Stimulated activated CD8-positive, alpha-beta memory T cell treated with anti-CD3 and anti-CD28 coated beads, Interleukin-2, amount 100 ng/mL, for 1 hour (primary cell): ENCODE results near the gene MGAT5.

Source experiments
- DNase-seq, 2 donors: peaks; one replicate each; pipeline ENCODE4 v3.0.0-alpha.2; 2020; ENCODE audit warnings: low read depth in 2 of 2

MGAT5 gene

DNA sequence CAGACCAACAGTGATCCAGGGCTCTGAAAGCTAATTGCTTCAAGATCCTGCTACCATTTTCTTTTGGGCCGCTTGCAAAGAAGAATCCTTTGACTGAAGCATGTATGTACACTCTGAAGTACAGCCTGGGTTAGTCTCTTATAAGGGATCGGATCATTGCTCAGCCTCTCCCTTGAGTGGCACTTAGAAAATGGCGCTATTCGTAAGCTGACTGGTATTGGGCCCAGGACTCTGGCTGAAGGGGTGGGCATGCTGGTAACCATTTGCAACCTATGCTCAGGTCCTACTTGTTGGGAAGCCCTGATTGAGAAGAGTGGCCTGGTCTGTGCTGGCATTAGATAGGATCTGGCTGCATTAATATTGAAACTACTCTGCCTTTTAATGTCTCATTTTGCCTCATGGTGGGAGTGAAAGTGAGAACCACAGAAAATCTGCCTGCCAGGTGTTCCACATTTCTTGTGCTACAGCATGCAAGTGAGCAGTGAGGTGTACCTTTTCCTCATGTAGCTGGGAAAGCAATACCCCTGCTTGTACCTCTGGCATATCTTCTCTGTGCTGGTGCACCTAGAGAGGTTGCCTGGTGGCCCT, 661 bp upstream of the MGAT5 start:
- no peak for DNase-seq

DNA sequence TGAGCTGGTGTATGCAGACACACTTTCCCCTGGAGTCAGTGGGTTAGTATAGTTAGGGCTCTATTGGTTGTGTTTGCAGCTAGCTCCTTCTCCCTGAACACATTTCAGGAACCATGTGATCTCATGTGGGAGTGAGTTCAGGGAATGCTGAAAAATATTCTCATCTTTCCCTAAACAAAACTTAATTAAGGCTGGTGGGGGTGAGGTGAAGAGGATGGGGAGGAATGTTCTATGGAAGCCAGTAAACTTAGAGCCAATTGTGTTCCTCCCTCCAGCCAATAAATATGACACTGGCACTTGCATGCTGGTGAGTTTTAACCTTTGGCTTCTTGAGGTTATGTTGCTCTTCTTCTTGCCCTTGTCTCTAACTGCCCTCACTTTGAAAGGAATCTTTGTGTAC, 952 bp downstream of the MGAT5 start:
- no peak for DNase-seq

DNA sequence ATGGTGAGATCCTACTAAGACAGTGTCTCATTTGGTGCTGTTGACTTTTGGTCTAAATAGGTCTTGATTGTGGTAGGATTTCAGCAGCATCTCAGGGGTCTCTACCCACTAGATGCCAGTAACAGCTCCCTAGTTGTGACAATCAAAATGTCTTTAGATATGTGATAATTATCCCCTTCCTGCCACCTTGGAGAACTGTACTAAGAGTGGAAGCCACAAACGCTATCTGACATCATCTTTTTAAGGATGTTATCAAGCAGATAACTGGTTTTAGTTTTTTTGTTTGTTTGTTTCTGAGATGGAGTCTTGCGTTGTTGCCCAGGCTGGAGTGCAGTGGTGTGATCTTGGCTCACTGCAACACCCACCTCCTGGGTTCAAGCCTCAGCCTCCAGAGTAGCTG, 3.1 kb downstream of the MGAT5 start:
- no peak for DNase-seq

DNA sequence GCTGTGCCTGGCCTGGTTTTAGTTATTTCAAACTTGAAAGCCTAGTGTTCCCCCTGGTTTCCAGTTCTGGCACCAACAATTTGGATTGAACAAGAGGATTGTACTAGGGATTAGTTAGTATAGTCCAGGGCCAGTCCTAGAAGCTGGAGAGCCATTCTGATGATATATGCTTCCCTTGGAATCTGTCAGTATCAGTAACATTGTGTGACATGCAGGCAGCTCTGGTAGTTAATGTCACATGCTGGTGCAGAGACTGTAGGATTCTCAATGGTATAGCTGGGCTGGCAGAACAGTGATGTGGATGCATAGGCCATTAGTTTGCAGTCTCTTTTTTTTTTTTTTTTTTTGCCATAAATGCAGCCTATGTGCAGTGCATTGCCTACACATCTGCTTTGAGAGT, 3.6 kb downstream of the MGAT5 start:
- no peak for DNase-seq

DNA sequence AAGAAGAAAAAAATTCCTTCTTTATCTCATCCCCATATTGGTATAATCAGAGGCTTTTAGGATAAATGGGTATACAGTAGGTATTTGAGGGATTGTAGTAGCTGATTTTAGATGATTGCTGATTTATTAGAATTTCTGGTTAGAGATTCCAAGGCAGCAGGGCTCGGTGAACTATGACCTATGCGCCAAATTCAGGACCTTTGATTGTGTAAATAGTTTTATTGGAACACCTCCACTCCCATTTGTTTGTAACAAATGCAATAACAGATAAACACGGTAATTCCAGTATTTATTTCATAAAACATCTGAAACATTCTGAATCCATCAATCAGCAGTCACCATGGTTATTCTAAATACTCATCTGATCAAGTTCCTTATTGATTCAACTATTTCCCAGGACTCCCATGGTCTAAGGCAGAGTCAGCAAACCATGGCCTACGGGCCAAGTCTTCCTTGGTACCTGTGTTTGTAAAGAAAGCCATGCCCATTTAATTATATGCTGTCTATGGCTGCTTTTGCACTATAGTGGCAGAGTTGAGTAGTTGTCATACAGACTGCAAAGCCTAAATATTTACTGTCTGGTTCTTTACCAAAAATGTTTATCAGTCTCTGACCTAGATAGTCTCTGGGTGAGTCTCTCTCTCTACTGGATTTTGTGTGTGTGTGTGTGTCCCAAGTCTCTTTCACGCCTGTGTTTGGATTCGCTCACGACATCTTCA, 4.3 kb downstream of the MGAT5 start:
- no peak for DNase-seq

DNA sequence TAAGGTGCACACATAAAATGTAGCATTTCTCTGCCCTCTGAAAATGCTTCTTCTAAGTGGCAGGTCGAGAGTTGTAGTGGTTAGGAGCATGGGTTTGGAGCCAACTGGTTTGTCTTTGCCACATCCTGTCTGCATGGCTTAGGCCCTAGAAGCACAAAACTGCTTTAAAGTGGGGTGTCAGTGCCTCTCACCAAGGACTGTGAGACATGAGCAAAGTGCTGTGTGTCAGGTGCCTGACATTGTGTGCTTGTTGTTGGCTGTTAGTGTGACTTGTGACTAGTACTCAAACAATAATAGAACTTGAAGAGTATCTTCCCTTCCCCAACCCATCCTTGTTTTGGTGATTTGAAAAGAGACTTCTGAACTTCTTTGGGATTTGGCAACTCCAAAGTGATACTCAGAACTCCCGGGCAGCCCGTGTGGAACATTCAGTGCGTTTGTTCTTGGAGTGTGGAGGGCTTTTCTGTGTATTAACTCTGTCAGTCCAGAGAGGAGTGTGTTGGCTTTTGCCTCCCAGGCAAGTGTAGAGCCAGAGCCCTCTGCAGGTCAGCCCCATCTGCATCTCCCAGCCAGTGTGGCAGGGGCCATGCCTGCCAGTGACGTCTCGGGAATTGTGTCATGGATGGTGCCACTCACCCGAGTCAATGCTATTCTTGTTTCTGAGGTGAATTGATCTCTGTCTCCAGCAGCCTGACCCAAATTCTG, 5.0 kb downstream of the MGAT5 start:
- peak; percentile 26 to 32 for DNase-seq

DNA sequence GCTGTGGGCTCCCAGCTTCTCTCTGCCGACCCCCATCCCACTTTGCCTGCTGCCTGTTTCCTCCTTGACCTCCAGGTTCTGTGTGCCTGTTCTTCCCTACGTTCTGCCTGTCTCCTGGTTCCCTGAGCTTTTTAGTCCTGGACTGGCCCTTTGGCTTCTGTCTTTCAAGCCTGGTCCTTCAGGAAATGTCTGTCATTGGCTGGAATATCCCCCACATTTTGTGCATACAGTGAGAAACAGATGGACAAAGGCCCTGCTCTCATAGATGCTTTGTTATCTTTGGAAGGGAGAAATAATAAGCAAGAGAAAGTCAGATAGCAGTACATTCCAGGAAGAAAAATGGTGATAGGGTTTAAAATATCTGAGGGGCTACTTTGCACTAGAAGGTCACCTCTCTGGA, 5.7 kb downstream of the MGAT5 start:
- DNase-seq, result no peak

DNA sequence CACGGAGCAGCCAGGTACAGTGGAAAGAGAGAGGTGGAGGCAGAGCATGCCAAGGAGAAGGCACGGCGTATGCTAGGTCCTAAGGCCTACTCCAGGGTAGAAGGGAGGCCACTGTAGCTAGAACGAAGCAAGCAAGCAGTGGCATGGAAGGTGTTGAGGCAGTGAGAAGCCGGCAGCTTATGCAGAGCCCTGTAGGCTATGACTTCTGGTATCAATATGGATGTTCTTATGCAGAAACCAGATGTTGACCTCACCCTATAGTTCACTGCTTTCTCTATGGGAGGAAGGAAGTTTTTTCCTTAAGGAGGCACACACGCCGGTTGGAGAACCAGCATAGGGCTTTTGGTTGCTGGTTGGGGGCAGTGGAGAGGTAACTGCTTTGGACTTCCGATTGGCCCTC, 6.1 kb downstream of the MGAT5 start:
- no peak for DNase-seq

DNA sequence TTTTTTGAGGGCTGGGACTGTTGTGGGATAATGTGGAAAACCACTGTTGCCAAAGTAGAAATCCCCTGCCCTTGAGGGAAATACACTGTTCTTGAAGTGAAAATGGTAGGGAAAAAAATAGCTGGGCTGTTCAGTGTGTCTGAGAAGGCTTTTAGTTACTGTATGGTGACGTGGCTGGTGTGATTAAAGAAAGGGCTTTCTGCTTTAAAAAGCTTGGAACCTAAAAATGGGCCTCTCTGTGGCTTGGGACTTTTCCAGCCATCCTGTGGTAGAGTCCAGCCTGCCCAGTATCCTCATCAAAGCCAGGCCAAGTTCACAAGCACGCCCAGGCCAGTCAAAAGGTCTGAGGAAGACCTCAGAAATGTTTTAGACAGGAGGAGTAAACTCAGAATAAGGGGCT, 6.8 kb downstream of the MGAT5 start:
- no peak for DNase-seq

DNA sequence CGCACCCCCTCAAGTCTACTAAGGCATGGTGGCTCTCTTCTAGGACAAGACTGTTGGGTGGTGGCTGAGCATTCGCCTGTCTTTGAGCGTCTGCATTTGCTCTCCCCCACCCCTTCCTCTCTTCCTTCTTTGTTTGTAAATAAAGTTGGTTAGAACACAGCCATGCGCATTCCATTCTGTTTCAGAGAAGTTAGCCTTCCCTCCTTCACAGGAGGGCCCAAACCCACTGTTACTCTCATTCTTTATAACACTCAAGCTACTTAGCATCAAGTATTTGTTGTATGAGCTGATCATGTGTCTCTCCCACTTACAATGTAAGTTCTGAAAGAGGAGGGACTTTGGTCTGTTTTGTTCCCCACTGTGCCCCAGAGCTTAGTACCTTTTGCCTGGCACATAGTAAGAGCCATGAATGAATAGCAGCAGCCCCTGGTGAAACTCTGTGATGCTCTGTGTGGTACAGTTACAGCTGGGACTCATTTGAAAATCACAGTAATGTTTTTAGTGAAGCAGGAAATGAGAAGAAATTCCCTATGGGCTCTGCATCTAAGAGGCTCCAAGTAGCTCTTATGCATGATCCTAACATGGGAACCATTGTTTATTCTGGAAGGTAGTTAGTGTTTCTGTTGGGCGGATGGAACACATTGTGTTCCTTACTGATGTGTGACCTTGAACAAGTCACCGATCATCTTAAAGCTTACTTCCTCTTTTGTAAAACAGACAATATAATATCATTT, 7.7 kb downstream of the MGAT5 start:
- DNase-seq, result no peak

DNA sequence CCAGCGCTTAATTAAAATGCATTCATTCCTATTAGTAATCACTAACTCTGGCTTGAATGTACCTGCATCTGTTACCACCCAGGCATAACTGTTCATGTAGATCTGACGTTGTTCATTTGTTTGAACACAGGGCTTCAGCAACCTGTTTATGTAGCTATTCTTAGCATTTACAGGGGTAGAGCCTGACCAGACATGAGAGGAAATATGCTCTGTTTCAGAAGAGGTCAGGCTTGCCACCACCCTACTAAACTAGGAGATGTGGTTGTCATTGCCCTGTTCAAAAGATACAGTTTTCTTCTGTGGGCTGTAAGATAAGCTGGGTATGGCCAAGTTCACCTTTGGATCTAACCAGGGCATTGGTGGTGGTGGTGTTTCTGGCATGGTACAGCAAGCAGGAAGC, 8.8 kb downstream of the MGAT5 start:
- DNase-seq, result no peak

DNA sequence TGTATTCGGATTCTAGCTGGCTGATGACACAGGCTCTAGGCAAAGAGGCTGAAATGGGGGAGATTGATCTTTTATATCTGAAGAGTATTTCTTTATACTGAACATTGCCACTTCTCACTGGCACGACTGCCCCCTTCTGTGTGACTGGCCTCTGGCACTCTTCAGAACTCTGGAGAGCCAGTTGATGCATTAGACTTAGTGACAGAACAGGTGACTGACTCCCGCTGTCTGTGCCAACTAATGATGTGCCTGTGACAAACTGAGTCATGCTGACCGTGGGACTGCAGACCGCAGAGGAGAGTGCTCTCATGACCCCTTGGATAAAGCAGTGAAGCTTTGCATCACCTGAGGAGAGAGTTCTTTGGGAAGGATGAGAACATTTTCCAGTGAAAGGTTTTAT, 14.4 kb downstream of the MGAT5 start:
- DNase-seq, result no peak

DNA sequence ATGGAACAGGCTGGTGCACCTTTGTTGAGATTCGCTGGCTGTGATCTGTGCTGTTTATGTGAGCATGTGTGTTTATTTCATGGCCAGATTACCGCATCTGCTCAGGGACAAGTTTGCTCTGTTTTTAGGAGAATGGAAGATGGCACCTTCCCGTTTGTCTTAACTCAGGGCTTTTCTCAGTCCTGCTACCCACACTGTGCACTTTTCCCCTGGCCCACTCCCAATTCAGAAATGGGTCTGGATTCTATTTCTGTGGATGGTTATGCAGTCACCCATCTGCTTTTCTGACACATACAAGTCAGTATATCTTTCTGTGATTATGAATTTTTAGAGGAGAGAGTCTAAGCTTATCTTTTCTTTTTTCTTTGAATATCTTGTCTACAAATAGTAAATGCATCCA, 15.4 kb downstream of the MGAT5 start:
- no peak for DNase-seq

DNA sequence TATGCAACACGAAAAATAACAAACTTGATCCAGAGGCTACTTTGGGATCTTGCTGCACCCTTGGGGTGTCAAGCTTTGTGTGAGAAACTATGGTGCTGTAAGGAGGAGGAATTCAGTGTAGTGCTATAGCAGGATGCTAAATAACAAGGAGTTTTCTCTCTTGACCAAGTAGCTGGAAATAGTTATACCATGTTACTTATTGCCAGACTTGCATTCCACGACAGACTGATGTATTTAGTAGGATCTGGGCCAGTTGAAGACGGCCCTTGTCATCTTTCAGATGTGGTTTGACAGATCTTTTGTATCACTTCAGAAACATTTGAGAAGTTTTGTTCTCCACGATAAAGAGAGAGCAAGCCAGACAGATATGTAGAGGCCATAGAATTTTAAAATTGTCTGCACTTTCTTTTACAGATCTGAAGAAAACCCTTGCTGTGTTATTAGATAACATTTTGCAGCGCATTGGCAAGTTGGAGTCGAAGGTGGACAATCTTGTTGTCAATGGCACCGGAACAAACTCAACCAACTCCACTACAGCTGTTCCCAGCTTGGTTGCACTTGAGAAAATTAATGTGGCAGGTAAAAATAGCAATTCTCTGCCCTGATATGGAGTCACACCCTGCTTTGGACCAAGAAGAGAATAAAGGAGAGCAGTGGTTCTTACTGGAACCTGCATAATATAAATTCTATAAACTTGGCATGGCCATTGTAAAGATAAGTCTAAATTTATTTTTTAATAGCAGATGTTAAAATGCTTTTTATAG, 16.3 kb downstream of the MGAT5 start:
- DNase-seq, result no peak

DNA sequence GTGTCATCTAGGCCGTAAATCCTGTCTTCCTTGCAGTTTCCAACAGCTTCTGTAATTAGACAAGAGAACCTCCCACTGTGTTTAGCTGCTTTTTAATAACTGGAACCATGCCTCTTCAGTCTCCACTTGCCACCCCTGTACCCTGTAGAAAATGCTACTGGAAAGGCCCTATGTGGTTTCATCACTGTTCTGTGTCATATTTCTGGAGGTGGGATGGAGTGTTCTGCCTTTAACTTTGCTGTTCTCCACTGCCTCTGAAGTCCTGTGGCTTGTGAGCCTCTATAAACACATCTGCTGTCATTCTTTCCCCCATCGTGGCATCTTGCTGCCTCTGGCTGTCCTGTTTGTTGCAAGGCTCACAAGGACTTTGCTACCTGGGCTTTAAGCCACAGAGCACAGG, 17.9 kb downstream of the MGAT5 start:
- no peak for DNase-seq

DNA sequence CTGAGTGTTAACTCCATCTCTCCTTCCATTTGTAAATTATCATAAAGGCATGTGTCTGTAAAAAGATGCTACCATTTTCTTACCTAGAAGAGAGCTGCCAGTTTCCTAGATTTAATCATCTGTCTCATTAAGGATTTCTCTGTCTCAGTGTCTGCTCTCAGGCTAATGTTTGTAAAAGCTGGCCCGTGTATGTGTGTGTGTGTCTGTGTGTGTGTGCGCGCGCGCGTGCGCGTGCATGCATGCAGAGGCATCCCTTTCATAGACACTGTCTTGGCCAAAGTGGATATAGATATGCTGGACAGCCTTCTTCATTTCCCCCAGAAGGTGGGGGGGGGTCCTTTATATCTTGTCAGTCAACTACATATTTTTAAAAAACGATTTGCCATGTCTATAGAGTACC, 18.9 kb downstream of the MGAT5 start:
- DNase-seq, result no peak

DNA sequence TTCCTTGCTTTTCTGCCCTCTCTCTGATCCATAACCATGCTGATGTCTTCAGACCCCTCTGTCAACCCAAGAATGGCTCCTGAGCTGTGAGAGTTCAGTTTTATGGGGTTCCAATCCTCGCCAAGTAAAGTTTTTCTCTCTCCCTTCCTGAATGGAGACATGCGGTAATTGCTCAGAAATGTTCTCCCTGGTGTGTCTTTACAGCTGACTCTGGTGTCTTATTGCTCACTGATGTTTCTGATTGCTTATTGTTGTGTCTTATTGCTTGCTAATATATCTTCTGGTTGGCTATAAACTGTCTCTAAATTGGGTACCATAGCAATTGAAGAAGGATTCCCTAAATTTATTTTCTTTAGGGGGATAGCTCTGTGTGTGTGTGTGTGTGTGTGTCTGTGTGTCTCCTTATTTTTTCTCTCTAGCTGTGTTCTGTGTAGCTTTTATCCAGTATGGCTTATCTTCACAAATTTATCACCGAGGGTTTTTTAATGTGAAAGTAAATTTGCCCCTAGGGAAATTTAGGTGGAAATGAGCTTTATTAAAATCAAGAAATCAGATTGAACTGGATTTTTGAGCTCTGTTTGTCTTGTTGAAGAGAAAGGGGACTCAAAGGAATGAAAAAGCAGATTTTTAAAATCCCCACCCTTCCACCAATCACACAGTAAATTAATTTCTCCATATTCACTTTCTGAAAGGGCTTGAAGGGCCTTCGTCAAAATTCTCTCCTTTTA, 19.5 kb downstream of the MGAT5 start:
- DNase-seq, result no peak

DNA sequence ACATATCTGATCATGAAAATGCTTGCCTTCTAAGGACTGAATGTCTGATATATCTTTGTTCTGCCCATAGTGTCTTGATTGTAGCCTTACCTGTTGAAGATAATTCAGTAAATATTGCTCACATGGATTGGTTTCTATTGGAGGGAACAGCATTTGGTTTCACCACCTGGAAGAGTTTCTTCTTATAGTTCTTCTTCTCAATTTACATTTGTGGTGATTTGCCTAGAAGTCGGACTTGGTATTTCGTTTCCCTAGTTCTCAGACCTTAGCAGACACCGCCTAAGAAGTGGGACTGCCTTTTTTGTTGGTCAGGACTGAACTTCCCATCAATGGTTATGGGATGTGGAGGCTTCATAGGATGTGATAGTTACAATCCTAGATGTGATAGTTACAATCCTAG, 20.2 kb downstream of the MGAT5 start:
- no peak for DNase-seq

DNA sequence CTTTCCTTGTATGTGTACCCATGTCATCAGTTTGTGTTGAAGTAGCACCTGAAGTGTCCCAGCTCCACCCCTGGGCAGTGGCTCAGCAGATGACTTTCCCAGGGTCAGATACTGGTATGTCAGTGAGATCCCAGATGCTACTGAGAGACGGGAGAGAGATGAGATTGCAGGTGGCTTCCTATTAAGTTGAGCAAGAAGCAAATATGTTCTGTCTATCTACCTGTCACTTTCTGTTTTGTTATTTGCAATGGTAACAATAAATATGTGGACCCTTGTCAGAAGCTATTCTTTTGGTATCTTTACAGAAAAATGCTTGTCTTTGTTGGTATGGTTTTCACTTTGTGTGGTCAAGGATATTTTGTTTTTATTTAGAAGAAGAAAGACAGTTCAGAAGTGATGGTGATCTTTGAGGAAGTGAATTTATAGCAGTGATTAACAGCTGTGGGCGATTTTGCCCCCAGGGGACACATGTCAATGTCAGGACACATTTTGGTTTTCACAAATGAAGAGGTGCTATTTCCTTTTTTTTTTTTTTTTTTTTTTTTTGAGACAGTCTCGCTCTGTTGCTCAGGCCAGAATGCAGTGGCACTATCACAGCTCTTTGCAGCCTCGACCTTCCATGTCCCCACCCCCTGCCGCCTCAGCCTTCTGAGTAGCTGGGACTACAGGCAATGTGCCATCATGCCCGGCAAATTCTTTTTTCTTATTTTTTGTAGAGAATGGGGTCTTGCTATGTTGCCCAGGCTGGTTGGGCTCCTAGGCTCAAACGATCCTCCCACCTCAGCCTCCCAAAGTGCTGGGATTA, 21.4 kb downstream of the MGAT5 start:
- DNase-seq, result no peak

DNA sequence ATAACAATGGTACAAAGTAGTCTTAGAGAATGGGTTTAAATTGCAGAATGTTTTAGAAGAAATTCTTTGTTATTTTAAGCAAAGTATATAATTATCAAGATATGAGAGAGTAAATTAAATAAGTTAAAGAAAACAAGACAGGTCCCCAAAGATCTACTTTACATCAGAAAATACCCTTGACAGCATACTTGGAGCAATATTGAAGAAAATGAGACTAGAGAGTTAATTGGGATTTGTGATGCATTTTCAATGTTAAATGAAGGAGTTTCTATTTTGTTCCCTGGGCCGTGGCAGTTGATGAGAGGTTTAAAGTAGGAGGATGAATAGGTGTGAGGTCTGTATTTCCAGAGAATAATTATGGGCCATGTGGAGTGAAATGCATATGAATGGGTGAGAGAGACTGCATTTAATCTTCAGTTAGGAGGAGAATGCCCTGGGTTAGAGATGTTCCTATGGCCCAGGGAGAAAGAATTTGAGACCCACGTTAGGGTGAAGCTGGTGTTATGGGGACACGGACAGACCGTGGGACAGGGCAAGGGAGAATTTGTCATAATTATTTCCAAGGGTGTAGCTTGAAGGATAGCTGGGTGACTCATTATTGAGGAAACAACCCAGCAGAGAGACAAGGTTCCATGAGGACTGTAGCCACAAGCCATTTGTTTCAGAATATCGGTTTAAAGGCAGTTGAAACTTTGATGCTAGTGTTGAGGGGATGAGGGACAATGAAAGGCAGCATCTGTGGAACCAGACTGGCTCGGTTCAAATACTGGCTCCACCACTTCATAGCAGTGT, 22.7 kb downstream of the MGAT5 start:
- no peak for DNase-seq
